Gastrocnemius medialis (tissue), 4 donors: ENCODE results near the gene ROPN1B.

Experiments used
- POLR2A ChIP-seq, 2 donors: fragments of 450-650 bp; IDR thresholded peaks; one replicate each; pipeline ENCODE4 v1.6.1; 2017; ENCODE audit warnings: antibody characterized with exemption in 2 of 2, mild to moderate bottlenecking in 2 of 2, moderate library complexity in 2 of 2
- TF ChIP-seq, protein P1 (sequence below), 5 experiments: fragments of 450-650 bp in 3 of 5; fragments of 200-600 bp in 2 of 5; sonication (generic) in 2 of 5; IDR thresholded peaks in 4 of 5; conservative IDR thresholded peaks in 1 of 5; 1 replicate in 4 of 5; 2 replicates in 1 of 5; pipeline ENCODE4 v1.5.1; 2016 to 2019; ENCODE audit warnings: antibody characterized with exemption in 5 of 5, mild to moderate bottlenecking in 3 of 5, moderate library complexity in 3 of 5

DNA sequence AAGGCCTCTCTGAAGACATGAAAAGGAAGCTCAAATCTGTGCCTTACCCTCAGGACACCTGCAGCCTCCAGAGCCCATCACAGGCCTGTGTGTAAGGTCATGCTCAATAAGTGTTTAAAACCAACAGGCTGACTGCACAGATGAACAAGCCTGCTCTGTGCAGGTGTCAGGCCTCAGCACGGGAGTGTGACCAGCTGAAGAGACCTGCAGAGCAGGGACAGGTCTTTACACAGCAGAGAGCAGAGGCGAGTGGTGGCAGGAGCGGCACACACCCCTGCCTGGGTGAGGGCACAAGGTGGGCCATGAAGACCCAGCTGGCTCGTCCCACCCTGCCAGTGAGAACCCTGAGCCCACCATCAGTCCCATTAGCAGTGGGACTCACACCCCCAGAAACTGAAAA lies 56.9 kb downstream of the ROPN1B start:
- TF ChIP-seq, protein P1, sequence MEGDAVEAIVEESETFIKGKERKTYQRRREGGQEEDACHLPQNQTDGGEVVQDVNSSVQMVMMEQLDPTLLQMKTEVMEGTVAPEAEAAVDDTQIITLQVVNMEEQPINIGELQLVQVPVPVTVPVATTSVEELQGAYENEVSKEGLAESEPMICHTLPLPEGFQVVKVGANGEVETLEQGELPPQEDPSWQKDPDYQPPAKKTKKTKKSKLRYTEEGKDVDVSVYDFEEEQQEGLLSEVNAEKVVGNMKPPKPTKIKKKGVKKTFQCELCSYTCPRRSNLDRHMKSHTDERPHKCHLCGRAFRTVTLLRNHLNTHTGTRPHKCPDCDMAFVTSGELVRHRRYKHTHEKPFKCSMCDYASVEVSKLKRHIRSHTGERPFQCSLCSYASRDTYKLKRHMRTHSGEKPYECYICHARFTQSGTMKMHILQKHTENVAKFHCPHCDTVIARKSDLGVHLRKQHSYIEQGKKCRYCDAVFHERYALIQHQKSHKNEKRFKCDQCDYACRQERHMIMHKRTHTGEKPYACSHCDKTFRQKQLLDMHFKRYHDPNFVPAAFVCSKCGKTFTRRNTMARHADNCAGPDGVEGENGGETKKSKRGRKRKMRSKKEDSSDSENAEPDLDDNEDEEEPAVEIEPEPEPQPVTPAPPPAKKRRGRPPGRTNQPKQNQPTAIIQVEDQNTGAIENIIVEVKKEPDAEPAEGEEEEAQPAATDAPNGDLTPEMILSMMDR (IDR thresholded peaks at IDR 0.05 in 4 of 5, conservative IDR thresholded peaks at IDR 0.05 in 1 of 5): no peak
- no peak for TF ChIP-seq POLR2A (IDR thresholded peaks at IDR 0.05)
